HEK293 (cell line): Measurements from ENCODE around the gene CCDC183.
A peak's percentile ranks its signal among the peaks of the same experiment; 100 is the strongest.

Source experiments
- ZFP3 ChIP-seq: fragments of 450-650 bp; formaldehyde crosslinking; IDR thresholded peaks from 2 replicates; pipeline ENCODE4 v1.5.1; 2016; ENCODE audit warnings: low read depth, missing biosample characterization, missing genetic modification characterization
- ZNF23 ChIP-seq: fragments of 450-650 bp; formaldehyde crosslinking; IDR thresholded peaks from 2 replicates; pipeline ENCODE4 v1.5.1; 2016; ENCODE audit warnings: missing biosample characterization, missing genetic modification characterization, borderline replicate concordance
- ZNF521 ChIP-seq: fragments of 450-650 bp; formaldehyde crosslinking; IDR thresholded peaks from 2 replicates; pipeline ENCODE4 v1.5.1; 2017; ENCODE audit warnings: missing biosample characterization, mild to moderate bottlenecking, missing genetic modification characterization
- TF ChIP-seq, protein P1 (sequence below): fragments of 450-650 bp; formaldehyde crosslinking; IDR thresholded peaks from 2 replicates; pipeline ENCODE4 v1.5.1; 2016; ENCODE audit warnings: missing biosample characterization, missing genetic modification characterization
- TF ChIP-seq, protein P2 (sequence below): fragments of 450-650 bp; formaldehyde crosslinking; IDR thresholded peaks from 2 replicates; pipeline ENCODE4 v1.5.1; 2016; ENCODE audit warnings: missing biosample characterization, missing genetic modification characterization

DNA sequence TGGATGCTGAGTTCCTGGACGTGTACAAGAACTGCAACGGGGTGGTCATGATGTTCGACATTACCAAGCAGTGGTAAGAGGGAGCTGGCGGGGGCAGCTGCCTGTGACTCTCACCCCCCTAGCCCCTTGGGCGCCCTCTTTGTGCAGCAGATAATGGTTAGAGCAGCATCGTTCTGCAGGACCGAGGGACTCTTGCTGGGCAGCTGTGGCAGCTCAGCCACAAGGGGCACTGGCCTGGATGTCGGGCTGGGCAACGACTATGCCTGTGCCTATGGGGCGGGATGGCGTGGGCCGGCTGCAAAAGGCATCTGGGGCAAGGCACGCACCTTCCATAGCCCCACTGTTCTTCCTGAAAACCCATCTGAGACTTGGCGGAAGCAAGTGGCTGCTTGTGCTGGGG is 33.3 kb downstream of the CCDC183 start:
- TF ChIP-seq, protein P1, sequence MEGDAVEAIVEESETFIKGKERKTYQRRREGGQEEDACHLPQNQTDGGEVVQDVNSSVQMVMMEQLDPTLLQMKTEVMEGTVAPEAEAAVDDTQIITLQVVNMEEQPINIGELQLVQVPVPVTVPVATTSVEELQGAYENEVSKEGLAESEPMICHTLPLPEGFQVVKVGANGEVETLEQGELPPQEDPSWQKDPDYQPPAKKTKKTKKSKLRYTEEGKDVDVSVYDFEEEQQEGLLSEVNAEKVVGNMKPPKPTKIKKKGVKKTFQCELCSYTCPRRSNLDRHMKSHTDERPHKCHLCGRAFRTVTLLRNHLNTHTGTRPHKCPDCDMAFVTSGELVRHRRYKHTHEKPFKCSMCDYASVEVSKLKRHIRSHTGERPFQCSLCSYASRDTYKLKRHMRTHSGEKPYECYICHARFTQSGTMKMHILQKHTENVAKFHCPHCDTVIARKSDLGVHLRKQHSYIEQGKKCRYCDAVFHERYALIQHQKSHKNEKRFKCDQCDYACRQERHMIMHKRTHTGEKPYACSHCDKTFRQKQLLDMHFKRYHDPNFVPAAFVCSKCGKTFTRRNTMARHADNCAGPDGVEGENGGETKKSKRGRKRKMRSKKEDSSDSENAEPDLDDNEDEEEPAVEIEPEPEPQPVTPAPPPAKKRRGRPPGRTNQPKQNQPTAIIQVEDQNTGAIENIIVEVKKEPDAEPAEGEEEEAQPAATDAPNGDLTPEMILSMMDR, result peak; percentile 43; the same call in 1 of the 2 replicates
- no peak for TF ChIP-seq ZFP3 (tag by site-specific recombination)
- TF ChIP-seq, protein P2, sequence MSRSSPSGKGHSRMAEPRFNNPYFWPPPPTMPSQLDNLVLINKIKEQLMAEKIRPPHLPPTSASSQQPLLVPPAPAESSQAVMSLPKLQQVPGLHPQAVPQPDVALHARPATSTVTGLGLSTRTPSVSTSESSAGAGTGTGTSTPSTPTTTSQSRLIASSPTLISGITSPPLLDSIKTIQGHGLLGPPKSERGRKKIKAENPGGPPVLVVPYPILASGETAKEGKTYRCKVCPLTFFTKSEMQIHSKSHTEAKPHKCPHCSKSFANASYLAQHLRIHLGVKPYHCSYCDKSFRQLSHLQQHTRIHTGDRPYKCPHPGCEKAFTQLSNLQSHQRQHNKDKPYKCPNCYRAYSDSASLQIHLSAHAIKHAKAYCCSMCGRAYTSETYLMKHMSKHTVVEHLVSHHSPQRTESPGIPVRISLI (tag by site-specific recombination), result no peak
- TF ChIP-seq ZNF23, result no peak
- no peak for TF ChIP-seq ZNF521 (tag by site-specific recombination)
